Gastrocnemius medialis (tissue), 4 donors: ENCODE results near the gene C18orf32. TPM values are rescaled to one million over a fixed set of nuclear protein-coding genes. Genes with fewer than 3 reads are reported as not detected.
"Not testable (repeated sequence)": the region's sequence is repeated elsewhere in the genome, so short reads cannot be mapped to it uniquely, and the experiment has no call there.

Source experiments
- ATAC-seq, 2 donors: fragments of 150-250 bp; one replicate each; pipeline ENCODE4 v1.9.1; 2016
- DNase-seq, 2 donors: peaks; one replicate each; pipeline ENCODE4 v3.0.0-alpha.2; 2019
- H3K27ac ChIP-seq, 4 donors: fragments of 200-600 bp; sonication (generic); 1 replicate in 1 of 4; 2 replicates in 3 of 4; pipeline ENCODE4 v1.5.1; 2016 to 2018; ENCODE audit warnings: mild to moderate bottlenecking in 2 of 4, moderate library complexity in 1 of 4
- H3K27me3 ChIP-seq, 3 donors: fragments of 200-600 bp; sonication (generic) in 2 of 3; 1 replicate in 1 of 3; 2 replicates in 2 of 3; pipeline versions ENCODE4 v1.5.1 to v1.6.0; 2016 to 2019; ENCODE audit warnings: mild to moderate bottlenecking in 1 of 3, moderate library complexity in 1 of 3
- H3K36me3 ChIP-seq, 2 donors: fragments of 200-600 bp; sonication (generic) in 1 of 2; one replicate each; pipeline ENCODE4 v1.5.1; 2017 to 2018
- H3K4me1 ChIP-seq, 2 donors: fragments of 200-600 bp; sonication (generic) in 1 of 2; one replicate each; pipeline ENCODE4 v1.5.1; 2016 to 2017; ENCODE audit warnings: mild to moderate bottlenecking in 2 of 2
- H3K4me3 ChIP-seq, 4 donors: fragments of 200-600 bp; sonication (generic) in 3 of 4; 1 replicate in 1 of 4; 2 replicates in 3 of 4; pipeline ENCODE4 v1.5.1; 2016 to 2019; ENCODE audit warnings: mild to moderate bottlenecking in 2 of 4
- H3K9me3 ChIP-seq, 3 donors: fragments of 200-600 bp; sonication (generic) in 2 of 3; 1 replicate in 1 of 3; 2 replicates in 2 of 3; pipeline ENCODE4 v1.5.1; 2016 to 2019
- CTCF ChIP-seq, 5 experiments: fragments of 450-650 bp in 3 of 5; fragments of 200-600 bp in 2 of 5; sonication (generic) in 2 of 5; IDR thresholded peaks in 4 of 5; conservative IDR thresholded peaks in 1 of 5; 1 replicate in 4 of 5; 2 replicates in 1 of 5; pipeline ENCODE4 v1.5.1; 2016 to 2019; ENCODE audit warnings: antibody characterized with exemption in 5 of 5, mild to moderate bottlenecking in 3 of 5, moderate library complexity in 3 of 5
- POLR2A ChIP-seq, 2 donors: fragments of 450-650 bp; IDR thresholded peaks; one replicate each; pipeline ENCODE4 v1.6.1; 2017; ENCODE audit warnings: antibody characterized with exemption in 2 of 2, mild to moderate bottlenecking in 2 of 2, moderate library complexity in 2 of 2
- in situ Hi-C, 4 donors: fragments of 200-750 bp; cut with MboI; loops; one replicate each; pipeline versions ENCODE4 v1.15.0 to v1.8.0; 2017; ENCODE audit warnings: low sequenced_read_pairs in 4 of 4
- intact Hi-C: fragments of 100-400 bp; cut with DNase I; formaldehyde crosslinking; loops from one replicate; pipeline ENCODE4 v1.15.1; 2023; ENCODE audit warnings: low total_unique reads
- total RNA-seq, 4 donors: library from RNA; depleted of rRNA; stranded (reverse); fragments of >200 nt; gene quantifications; one replicate each; pipeline versions ENCODE4 v1.1.0 to v1.2.3, GENCODE V29; 2016

Gene C18orf32
- total RNA-seq, 4 donors from 2014 or later, result 14.0 to 28.2 (median 19.6) TPM

GRCh38 chr18:49515516-49515915 lies 28.5 kb upstream of the C18orf32 start:
- Histone ChIP-seq H3K4me3 (no peak overlapping the region), H3K36me3 (no peaks in the 10 kb centered on the region), H3K27me3 (no peaks in the 10 kb centered on the region), H3K4me1 (no peaks in the 10 kb centered on the region), H3K9me3 (no peaks in the 10 kb centered on the region), H3K27ac (no peak overlapping the region)
- TF ChIP-seq POLR2A (IDR thresholded peaks at IDR 0.05) (no peak), CTCF (IDR thresholded peaks at IDR 0.05 in 4 of 5, conservative IDR thresholded peaks at IDR 0.05 in 1 of 5) (no peak)
- in situ Hi-C loops (loop anchor here in 3 of 4 donors (10.0 to 25.0 kb wide), 3 partner anchors 339 to 747 kb away; partner anchors contain the start of gene CFAP53 (in 1 of the 3)), intact Hi-C loops (no loop called here)
- ATAC-seq (no peak), DNase-seq (no peak)

GRCh38 chr18:49515003-49515402 lies 28.0 kb upstream of the C18orf32 start:
- in situ Hi-C loops, result loop anchor here in 3 of 4 donors (10.0 to 25.0 kb wide), 3 partner anchors 340 to 747 kb away; partner anchors contain the start of gene CFAP53 (in 1 of the 3)
- intact Hi-C loops, result not testable (repeated sequence)

GRCh38 chr18:49514577-49514976 lies 27.5 kb upstream of the C18orf32 start:
- no peak for TF ChIP-seq POLR2A (IDR thresholded peaks at IDR 0.05)
- TF ChIP-seq CTCF (IDR thresholded peaks at IDR 0.05 in 4 of 5, conservative IDR thresholded peaks at IDR 0.05 in 1 of 5), result no peak
- Histone ChIP-seq H3K4me3 (no peak overlapping the region), H3K27me3 (no peaks in the 10 kb centered on the region), H3K4me1 (no peaks in the 10 kb centered on the region), H3K9me3 (no peaks in the 10 kb centered on the region), H3K36me3 (no peaks in the 10 kb centered on the region), H3K27ac (no peak overlapping the region)
- in situ Hi-C loops, result loop anchor here (5.0 to 25.0 kb wide), 4 partner anchors 340 to 748 kb away; partner anchors contain the start of gene CFAP53 (in 1 of the 4)
- no peak for DNase-seq
- intact Hi-C loops, result loop anchor here (5.0 kb wide), 1 partner anchor 253 kb away; no protein-coding TSS in a partner anchor
- no peak for ATAC-seq

More at GRCh38 chr18:49515003-49515402, 28.0 kb upstream of the C18orf32 start:
- not testable (repeated sequence) for ATAC-seq, H3K4me3 ChIP-seq, H3K36me3 ChIP-seq, H3K27ac ChIP-seq, H3K4me1 ChIP-seq, H3K9me3 ChIP-seq, DNase-seq, H3K27me3 ChIP-seq

- H3K4me3 ChIP-seq, DNase-seq, H3K9me3 ChIP-seq, H3K36me3 ChIP-seq, H3K4me1 ChIP-seq, H3K27me3 ChIP-seq, ATAC-seq, H3K27ac ChIP-seq: not testable (repeated sequence)
- intact Hi-C loops, result loop anchor here (5.0 kb wide), 1 partner anchor 254 kb away; no protein-coding TSS in a partner anchor
- in situ Hi-C loops, result loop anchor here (5.0 to 25.0 kb wide), 4 partner anchors 342 to 749 kb away; partner anchors contain the start of gene CFAP53 (in 1 of the 4)
Observed at GRCh38 chr18:49512876-49513275, 25.8 kb upstream of the C18orf32 start.

GRCh38 chr18:49510393-49511115 lies 23.5 kb upstream of the C18orf32 start:
- intact Hi-C loops (loop anchor here (2.0 to 5.0 kb wide), 2 partner anchors 257 to 348 kb away; no protein-coding TSS in a partner anchor), in situ Hi-C loops (loop anchor here (5.0 to 25.0 kb wide), 4 partner anchors 344 to 752 kb away; partner anchors contain the start of gene CFAP53 (in 1 of the 4))
- peak in 1 of 2 donors; percentile 53 for ATAC-seq
- H3K27ac ChIP-seq, result no peak overlapping the region
- no peaks in the 10 kb centered on the region for H3K36me3 ChIP-seq
- no peaks in the 10 kb centered on the region for H3K9me3 ChIP-seq
- peaks cover 0 to 3% (median 0%) of the 10 kb centered on the region in 3 donors for H3K27me3 ChIP-seq
- TF ChIP-seq CTCF (IDR thresholded peaks at IDR 0.05 in 4 of 5, conservative IDR thresholded peaks at IDR 0.05 in 1 of 5), result peak; percentile 42 to 76 (median 64)
- TF ChIP-seq POLR2A (IDR thresholded peaks at IDR 0.05), result no peak
- H3K4me1 ChIP-seq, result no peaks in the 10 kb centered on the region
- DNase-seq, result no peak
- H3K4me3 ChIP-seq, result no peak overlapping the region

- H3K36me3 ChIP-seq, DNase-seq, H3K9me3 ChIP-seq, intact Hi-C loops, H3K27me3 ChIP-seq, H3K4me1 ChIP-seq, ATAC-seq, H3K4me3 ChIP-seq, H3K27ac ChIP-seq: not testable (repeated sequence)
- in situ Hi-C loops, result loop anchor here in 2 of 4 donors (10.0 to 25.0 kb wide), 3 partner anchors 348 to 756 kb away; partner anchors contain the start of gene CFAP53 (in 1 of the 2)
Observed at GRCh38 chr18:49506438-49506837, 19.4 kb upstream of the C18orf32 start.
